ENCODE results near the gene ITGBL1.
"Not testable (repeated sequence)": the region's sequence is repeated elsewhere in the genome, so short reads cannot be mapped to it uniquely, and the experiment has no call there.

The ITGBL1 gene

DNA sequence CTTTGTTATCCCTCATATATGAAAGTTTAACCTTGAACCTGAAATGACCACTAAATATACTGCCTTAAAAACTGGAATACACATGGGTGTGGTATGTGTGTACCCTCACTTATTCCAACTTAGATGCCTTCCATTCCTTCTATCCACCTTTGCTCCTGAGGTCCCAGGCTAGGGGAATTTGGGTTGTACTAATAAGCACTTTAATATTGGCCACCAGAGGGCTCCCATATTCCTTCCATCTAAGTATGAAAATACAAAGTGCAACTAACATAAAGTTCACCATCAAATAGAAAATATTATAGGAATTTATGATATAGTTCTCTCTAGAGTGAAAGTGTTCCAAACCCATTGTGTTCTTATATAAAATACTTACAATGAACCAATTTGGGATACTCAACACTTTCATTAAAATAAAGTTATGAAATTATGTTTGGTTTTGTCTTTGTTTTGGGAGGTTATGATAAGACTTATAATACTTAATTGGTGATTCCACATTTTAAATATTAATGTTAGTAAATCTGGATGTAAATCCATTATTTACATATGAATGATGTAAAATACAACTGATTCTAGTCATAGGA, 62.3 kb downstream of the ITGBL1 start:
- DNase-seq (ENCODE audit: low spot score), result peak; percentile 9

DNA sequence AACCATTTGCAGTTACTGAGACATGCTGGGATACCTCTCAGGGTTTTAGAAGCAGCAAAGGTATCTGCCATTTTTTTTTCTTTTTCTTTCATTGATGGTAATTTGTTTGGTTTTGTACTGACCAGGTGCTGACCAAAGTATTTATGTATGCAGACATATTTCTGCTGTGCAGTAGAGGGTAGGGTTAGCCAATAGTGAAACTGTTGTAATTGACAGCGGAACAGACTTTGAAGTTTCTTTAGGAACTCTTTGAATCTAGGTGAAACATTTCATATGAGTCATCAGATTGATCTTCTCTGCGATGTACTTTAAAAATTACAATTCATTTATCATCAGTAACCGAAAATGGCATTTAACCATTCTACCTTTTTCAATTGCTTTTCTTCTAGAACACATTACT, 63.0 kb downstream of the ITGBL1 start:
- DNase-seq (ENCODE audit: low spot score), result no peak

- no peak for DNase-seq (ENCODE audit: low spot score)
Observed at GRCh38 chr13:101516262-101516661, 63.8 kb downstream of the ITGBL1 start.

DNA sequence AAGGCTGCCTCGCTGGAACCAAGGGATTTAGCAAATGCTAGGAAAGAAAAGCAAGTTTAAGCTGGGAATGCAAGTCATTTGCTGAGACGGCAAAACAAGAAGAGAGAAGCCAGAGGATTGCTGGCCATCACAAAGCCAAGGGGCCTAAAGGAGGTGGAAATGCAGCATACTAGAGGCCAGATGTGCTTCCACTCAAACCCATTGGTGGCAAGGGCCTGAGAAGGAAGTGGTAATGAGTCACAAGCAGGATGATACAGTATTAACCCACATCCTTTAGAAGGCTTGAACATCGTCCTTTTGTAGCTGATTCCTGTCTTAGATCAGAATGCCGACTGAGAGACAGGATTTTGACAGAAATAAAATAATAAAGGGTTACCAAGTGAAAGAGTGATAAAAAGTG, 68.2 kb downstream of the ITGBL1 start:
- peak; percentile 41 for DNase-seq (ENCODE audit: low spot score)

- DNase-seq (ENCODE audit: low spot score), result no peak
Observed at GRCh38 chr13:101521371-101521770, 68.9 kb downstream of the ITGBL1 start.

DNA sequence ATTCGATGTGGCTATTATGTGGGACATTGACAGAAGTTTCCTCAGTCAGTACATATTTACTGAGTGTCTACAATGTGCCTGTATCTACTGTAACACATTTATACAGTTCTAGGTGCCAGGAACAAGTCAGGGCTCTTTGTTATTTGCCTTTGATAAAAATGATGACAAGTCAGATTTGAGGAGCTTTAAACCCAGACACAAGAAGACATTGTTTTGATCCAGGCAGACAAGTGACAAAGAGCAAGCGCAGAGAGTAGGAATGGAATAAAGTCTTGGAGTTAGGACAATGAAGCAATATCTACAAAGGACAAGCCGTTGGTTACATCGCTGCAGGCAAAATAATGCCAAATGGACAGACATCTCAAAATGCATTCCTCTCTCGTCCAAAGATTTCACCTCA, 70.1 kb downstream of the ITGBL1 start:
- DNase-seq (ENCODE audit: low spot score), result no peak

- no peak for DNase-seq (ENCODE audit: low spot score)
Observed at GRCh38 chr13:101523154-101524131, 71.0 kb downstream of the ITGBL1 start.

- DNase-seq (ENCODE audit: low spot score), result no peak
Observed at GRCh38 chr13:101527130-101527529, 74.7 kb downstream of the ITGBL1 start.

GRCh38 chr13:101529422-101529821, 76.9 kb downstream of the ITGBL1 start:
- DNase-seq (ENCODE audit: low spot score), result no peak

- no peak for DNase-seq (ENCODE audit: low spot score)
Observed at GRCh38 chr13:101530293-101530692, 77.8 kb downstream of the ITGBL1 start.

GRCh38 chr13:101535192-101535746, 82.8 kb downstream of the ITGBL1 start:
- DNase-seq (ENCODE audit: low spot score), result no peak

- no peak for DNase-seq (ENCODE audit: low spot score)
Observed at GRCh38 chr13:101536079-101536478, 83.6 kb downstream of the ITGBL1 start.

DNA sequence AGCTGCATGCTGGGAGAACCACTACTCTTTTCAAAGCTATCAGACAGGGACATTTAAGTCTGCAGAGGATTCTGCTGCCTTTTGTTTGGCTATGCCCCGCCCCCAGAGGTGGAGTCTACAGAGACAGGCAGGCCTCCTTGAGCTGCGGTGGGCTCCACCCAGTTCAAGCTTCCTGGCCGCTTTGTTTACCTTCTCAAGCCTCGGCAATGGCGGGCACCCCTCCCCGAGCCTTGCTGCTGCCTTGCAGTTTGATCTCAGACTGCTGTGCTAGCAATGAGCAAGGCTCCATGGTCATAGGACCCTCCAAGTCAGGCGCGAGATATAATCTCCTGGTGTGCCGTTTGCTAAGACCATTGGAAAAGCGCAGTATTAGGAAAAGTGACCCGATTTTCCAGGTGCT, 92.1 kb downstream of the ITGBL1 start:
- not testable (repeated sequence) for DNase-seq (ENCODE audit: low spot score)

GRCh38 chr13:101544979-101545378, 92.5 kb downstream of the ITGBL1 start:
- no peak for DNase-seq (ENCODE audit: low spot score)

GRCh38 chr13:101545521-101545920, 93.0 kb downstream of the ITGBL1 start:
- DNase-seq (ENCODE audit: low spot score), result no peak

GRCh38 chr13:101552286-101552685, 99.8 kb downstream of the ITGBL1 start:
- DNase-seq (ENCODE audit: low spot score), result no peak

DNA sequence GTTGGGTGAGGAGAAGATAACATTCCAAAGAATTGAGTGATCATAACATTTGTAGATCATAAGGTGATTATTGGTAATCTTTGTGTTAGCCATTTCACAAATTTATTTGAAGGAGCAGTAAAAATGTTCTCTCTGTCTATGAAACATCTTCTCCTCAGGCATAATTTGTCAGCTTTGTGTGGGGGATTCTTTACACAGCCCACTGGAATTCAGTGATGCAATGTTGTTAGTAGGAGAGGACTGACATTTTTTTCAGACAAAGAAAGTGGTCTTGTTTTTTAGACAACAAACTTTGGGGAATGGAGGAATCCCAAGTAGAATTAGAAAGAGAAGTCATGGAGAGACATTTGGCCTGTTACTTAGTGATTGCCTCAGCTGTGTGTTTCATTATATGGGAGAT, 100.3 kb downstream of the ITGBL1 start:
- DNase-seq (ENCODE audit: low spot score), result no peak

- no peak for DNase-seq (ENCODE audit: low spot score)
Observed at GRCh38 chr13:101554420-101555125, 102.1 kb downstream of the ITGBL1 start.

DNA sequence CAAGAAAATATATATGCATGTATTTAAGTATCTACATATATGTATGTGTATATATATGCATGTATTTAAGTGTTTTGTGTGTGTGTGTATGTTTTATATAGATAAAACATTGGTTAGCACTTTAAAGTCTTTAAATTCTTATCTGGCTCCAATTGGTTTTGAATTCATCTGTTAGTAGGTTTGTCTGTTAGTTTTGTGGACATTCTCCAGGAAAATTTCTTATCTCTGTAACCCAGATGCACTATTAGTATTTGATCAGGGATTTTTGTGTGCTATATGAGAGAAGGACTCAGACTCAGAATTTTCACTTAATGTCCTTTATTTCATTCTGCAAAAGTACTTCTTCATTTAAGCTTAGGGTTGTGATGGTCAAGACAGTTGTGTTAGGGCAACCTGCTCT, 103.1 kb downstream of the ITGBL1 start:
- no peak for DNase-seq (ENCODE audit: low spot score)

- no peak for DNase-seq (ENCODE audit: low spot score)
Observed at GRCh38 chr13:101556676-101557123, 104.2 kb downstream of the ITGBL1 start.

- no peak for DNase-seq (ENCODE audit: low spot score)
Observed at GRCh38 chr13:101565317-101565716, 112.8 kb downstream of the ITGBL1 start.

GRCh38 chr13:101567841-101568240, 115.4 kb downstream of the ITGBL1 start:
- DNase-seq (ENCODE audit: low spot score), result no peak

Measured in CD4-positive, alpha-beta T cell treated with Interleukin-6 at 100 ng/mL for 8 hours (primary cell).